ENCODE data around the gene SERPINI1.

SERPINI1 gene

GRCh38 chr3:167844528-167844927 is 109.0 kb downstream of the SERPINI1 start:
- Histone ChIP-seq H3K27me3 (ENCODE audit: control insufficient read depth, insufficient read depth, low read length) (no peaks in the 10 kb centered on the region), H3K36me3 (ENCODE audit: control insufficient read depth, insufficient read depth, low read length) (no peaks in the 10 kb centered on the region)

GRCh38 chr3:167851171-167851570 is 115.7 kb downstream of the SERPINI1 start:
- peaks cover 6% of the 10 kb centered on the region; the same call in 1 of the 2 replicates for H3K4me1 ChIP-seq (ENCODE audit: control insufficient read depth, insufficient read depth, low read length)
- no peak overlapping the region for H3K4me3 ChIP-seq (ENCODE audit: low read depth, low read length)
- H3K36me3 ChIP-seq (ENCODE audit: control insufficient read depth, insufficient read depth, low read length), result no peaks in the 10 kb centered on the region
- H3K9me3 ChIP-seq (ENCODE audit: control insufficient read depth, insufficient read depth, low read length), result 0 out of 2 replicates have a peak, but pooled peaks cover 3% of the 10 kb centered on the region
- H3K27ac ChIP-seq (ENCODE audit: low read depth, low read length), result no peak overlapping the region
- H3K9ac ChIP-seq (ENCODE audit: low read depth, low read length), result no peak overlapping the region
- no peaks in the 10 kb centered on the region for H3K27me3 ChIP-seq (ENCODE audit: control insufficient read depth, insufficient read depth, low read length)

More at GRCh38 chr3:167844528-167844927, 109.0 kb downstream of the SERPINI1 start:
- H3K4me1 ChIP-seq (ENCODE audit: control insufficient read depth, insufficient read depth, low read length), result no peaks in the 10 kb centered on the region
- H3K27ac ChIP-seq (ENCODE audit: low read depth, low read length), result no peak overlapping the region
- H3K9me3 ChIP-seq (ENCODE audit: control insufficient read depth, insufficient read depth, low read length), result 0 out of 2 replicates have a peak, but pooled peaks cover 3% of the 10 kb centered on the region
- H3K9ac ChIP-seq (ENCODE audit: low read depth, low read length), result no peak overlapping the region
- H3K4me3 ChIP-seq (ENCODE audit: low read depth, low read length), result no peak overlapping the region

GRCh38 chr3:167851749-167852148 is 116.2 kb downstream of the SERPINI1 start:
- peaks cover 6% of the 10 kb centered on the region; the same call in 1 of the 2 replicates for H3K4me1 ChIP-seq (ENCODE audit: control insufficient read depth, insufficient read depth, low read length)
- H3K27ac ChIP-seq (ENCODE audit: low read depth, low read length), result no peak overlapping the region

DNA sequence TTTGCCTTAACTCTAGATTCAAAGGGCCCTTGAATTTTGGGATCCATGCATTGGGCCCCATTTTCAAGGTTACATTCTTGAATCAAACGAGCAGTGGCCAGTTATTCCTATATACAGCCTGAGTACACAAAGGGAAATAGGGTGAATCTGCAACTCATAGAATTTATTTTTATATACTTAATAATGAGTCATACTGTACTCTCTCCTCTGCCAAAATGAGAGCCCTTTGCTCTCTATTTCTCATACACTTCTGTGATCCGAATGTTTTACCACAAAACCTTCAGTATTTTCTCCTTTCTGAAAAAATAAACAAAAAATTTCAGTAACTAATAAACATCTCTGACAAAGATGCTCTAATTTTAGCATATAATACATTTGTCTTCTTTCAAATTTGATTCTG is 116.7 kb downstream of the SERPINI1 start:
- Histone ChIP-seq H3K27ac (ENCODE audit: low read depth, low read length) (no peak overlapping the region), H3K4me1 (ENCODE audit: control insufficient read depth, insufficient read depth, low read length) (peaks cover 6% of the 10 kb centered on the region; the same call in 1 of the 2 replicates), H3K4me3 (ENCODE audit: low read depth, low read length) (no peak overlapping the region), H3K27me3 (ENCODE audit: control insufficient read depth, insufficient read depth, low read length) (no peaks in the 10 kb centered on the region), H3K36me3 (ENCODE audit: control insufficient read depth, insufficient read depth, low read length) (no peaks in the 10 kb centered on the region), H3K9me3 (ENCODE audit: control insufficient read depth, insufficient read depth, low read length) (0 out of 2 replicates have a peak, but pooled peaks cover 3% of the 10 kb centered on the region), H3K9ac (ENCODE audit: low read depth, low read length) (no peak overlapping the region)

More at GRCh38 chr3:167851749-167852148, 116.2 kb downstream of the SERPINI1 start:
- no peak overlapping the region for H3K4me3 ChIP-seq (ENCODE audit: low read depth, low read length)
- no peak overlapping the region for H3K9ac ChIP-seq (ENCODE audit: low read depth, low read length)
- no peaks in the 10 kb centered on the region for H3K36me3 ChIP-seq (ENCODE audit: control insufficient read depth, insufficient read depth, low read length)
- H3K9me3 ChIP-seq (ENCODE audit: control insufficient read depth, insufficient read depth, low read length), result 0 out of 2 replicates have a peak, but pooled peaks cover 3% of the 10 kb centered on the region
- H3K27me3 ChIP-seq (ENCODE audit: control insufficient read depth, insufficient read depth, low read length), result no peaks in the 10 kb centered on the region

DNA sequence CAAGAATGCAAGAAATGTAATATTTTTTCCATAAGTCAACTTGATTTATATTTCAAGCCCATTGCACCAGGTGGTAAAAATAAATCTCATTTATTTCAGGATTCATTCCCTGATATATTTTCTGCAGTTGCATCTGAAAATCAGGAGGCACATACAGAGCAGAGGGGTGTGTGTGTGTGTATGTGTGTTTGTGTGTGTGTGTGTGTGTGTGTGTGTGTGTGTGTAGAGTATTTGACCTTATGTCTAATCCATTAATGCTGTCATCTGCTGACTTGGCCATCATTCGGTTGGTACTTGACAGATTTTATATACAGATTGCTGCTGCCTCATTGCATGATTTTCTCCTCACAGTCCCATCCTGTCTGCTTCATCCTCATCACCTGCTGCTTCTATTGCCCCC is 118.5 kb downstream of the SERPINI1 start:
- Histone ChIP-seq H3K4me3 (ENCODE audit: low read depth, low read length) (no peak overlapping the region), H3K27ac (ENCODE audit: low read depth, low read length) (no peak overlapping the region), H3K27me3 (ENCODE audit: control insufficient read depth, insufficient read depth, low read length) (no peaks in the 10 kb centered on the region), H3K9ac (ENCODE audit: low read depth, low read length) (no peak overlapping the region), H3K36me3 (ENCODE audit: control insufficient read depth, insufficient read depth, low read length) (no peaks in the 10 kb centered on the region), H3K4me1 (ENCODE audit: control insufficient read depth, insufficient read depth, low read length) (peaks cover 10% of the 10 kb centered on the region; the same call in 1 of the 2 replicates), H3K9me3 (ENCODE audit: control insufficient read depth, insufficient read depth, low read length) (no peaks in the 10 kb centered on the region)

DNA sequence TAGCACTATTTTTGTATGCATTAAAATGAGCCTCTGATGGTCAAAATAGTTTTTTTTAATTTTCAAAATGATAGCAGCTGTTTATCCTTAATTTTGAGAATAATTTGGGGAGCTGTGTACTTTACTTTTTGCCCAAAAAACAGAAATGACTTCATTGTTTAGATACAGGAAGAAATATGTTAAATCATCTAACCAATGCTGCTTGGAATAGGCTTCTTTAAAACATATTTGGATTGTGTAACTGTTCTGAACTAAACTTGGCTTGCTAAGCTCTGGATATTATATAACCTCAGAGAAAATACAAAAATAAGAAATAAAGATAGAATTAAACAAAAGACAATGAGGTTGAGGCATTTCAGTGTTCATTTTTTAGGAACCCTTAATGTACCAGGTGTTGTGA is 119.3 kb downstream of the SERPINI1 start:
- H3K4me3 ChIP-seq (ENCODE audit: low read depth, low read length), result no peak overlapping the region

DNA sequence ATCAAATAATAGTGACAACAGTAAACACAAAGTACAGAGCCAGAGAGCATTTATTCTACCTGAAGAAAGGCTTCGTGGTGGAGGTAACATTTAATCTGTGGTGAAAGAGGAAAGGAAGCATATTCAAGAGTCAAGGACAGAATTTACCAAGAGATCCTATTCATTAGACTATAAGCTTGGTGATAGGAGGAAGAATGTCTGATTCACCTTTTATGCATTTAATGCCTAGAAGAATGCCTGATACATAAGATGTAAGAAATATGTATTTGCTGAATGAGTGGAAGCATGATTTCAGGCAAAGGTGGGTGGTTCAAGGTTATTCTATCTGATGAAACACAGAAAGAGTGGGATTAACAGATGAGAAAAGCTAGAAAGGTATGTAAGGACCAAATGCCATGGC is 119.8 kb downstream of the SERPINI1 start:
- no peaks in the 10 kb centered on the region for H3K36me3 ChIP-seq (ENCODE audit: control insufficient read depth, insufficient read depth, low read length)

More for the DNA sequence above, 119.3 kb downstream of the SERPINI1 start:
- Histone ChIP-seq H3K36me3 (ENCODE audit: control insufficient read depth, insufficient read depth, low read length) (no peaks in the 10 kb centered on the region), H3K9me3 (ENCODE audit: control insufficient read depth, insufficient read depth, low read length) (no peaks in the 10 kb centered on the region), H3K27me3 (ENCODE audit: control insufficient read depth, insufficient read depth, low read length) (no peaks in the 10 kb centered on the region), H3K4me1 (ENCODE audit: control insufficient read depth, insufficient read depth, low read length) (peaks cover 11% of the 10 kb centered on the region; the same call in 1 of the 2 replicates), H3K27ac (ENCODE audit: low read depth, low read length) (no peak overlapping the region), H3K9ac (ENCODE audit: low read depth, low read length) (no peak overlapping the region)

DNA sequence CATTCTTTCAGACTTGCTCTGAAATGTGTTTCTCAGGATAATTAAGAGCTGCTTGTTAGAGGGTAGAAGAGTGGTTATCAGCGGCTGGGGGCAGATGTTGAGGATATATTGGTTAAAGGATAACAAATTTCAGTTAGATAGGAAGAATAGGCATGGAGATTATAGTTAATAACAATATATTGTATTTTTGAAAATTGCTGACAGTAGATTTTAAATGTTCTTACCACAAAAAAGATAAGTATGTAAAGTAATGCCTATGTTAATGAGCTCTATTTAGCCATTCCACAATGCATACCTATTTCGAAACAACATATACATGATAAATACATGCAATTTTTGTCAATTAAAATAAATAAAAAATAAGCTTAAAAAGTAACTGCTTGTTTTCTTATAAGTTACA is 123.3 kb downstream of the SERPINI1 start:
- Histone ChIP-seq H3K27ac (ENCODE audit: low read depth, low read length) (no peak overlapping the region), H3K9ac (ENCODE audit: low read depth, low read length) (no peak overlapping the region), H3K9me3 (ENCODE audit: control insufficient read depth, insufficient read depth, low read length) (no peaks in the 10 kb centered on the region), H3K4me3 (ENCODE audit: low read depth, low read length) (no peak overlapping the region), H3K4me1 (ENCODE audit: control insufficient read depth, insufficient read depth, low read length) (peaks cover 11% of the 10 kb centered on the region; the same call in 1 of the 2 replicates), H3K36me3 (ENCODE audit: control insufficient read depth, insufficient read depth, low read length) (no peaks in the 10 kb centered on the region), H3K27me3 (ENCODE audit: control insufficient read depth, insufficient read depth, low read length) (no peaks in the 10 kb centered on the region)

More for the DNA sequence above, 119.8 kb downstream of the SERPINI1 start:
- no peak overlapping the region for H3K27ac ChIP-seq (ENCODE audit: low read depth, low read length)
- no peaks in the 10 kb centered on the region for H3K9me3 ChIP-seq (ENCODE audit: control insufficient read depth, insufficient read depth, low read length)
- no peaks in the 10 kb centered on the region for H3K27me3 ChIP-seq (ENCODE audit: control insufficient read depth, insufficient read depth, low read length)
- H3K4me3 ChIP-seq (ENCODE audit: low read depth, low read length), result no peak overlapping the region
- no peak overlapping the region for H3K9ac ChIP-seq (ENCODE audit: low read depth, low read length)
- peaks cover 11% of the 10 kb centered on the region; the same call in 1 of the 2 replicates for H3K4me1 ChIP-seq (ENCODE audit: control insufficient read depth, insufficient read depth, low read length)

DNA sequence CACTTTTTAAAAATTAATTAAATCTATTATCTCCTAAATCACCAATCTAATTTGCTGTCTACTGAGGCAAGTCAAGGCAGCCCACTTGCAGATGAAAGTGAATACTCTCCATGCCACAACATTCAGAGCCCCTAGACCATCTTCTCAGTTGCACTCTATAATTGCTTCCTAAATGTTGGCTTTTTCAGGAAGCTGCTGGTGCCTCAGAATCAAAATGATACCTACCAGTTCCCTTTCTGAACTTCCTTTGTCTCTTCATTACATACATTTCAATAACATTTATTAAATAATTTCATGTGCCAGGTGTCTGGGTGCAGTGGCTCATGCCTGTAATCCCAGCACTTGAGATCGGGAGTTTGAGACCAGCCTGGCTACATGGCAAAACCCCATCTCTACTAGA is 124.1 kb downstream of the SERPINI1 start:
- no peaks in the 10 kb centered on the region for H3K36me3 ChIP-seq (ENCODE audit: control insufficient read depth, insufficient read depth, low read length)
- H3K9me3 ChIP-seq (ENCODE audit: control insufficient read depth, insufficient read depth, low read length), result no peaks in the 10 kb centered on the region
- H3K27ac ChIP-seq (ENCODE audit: low read depth, low read length), result no peak overlapping the region
- H3K4me3 ChIP-seq (ENCODE audit: low read depth, low read length), result no peak overlapping the region
- no peaks in the 10 kb centered on the region for H3K27me3 ChIP-seq (ENCODE audit: control insufficient read depth, insufficient read depth, low read length)
- H3K9ac ChIP-seq (ENCODE audit: low read depth, low read length), result no peak overlapping the region
- peaks cover 11% of the 10 kb centered on the region; the same call in 1 of the 2 replicates for H3K4me1 ChIP-seq (ENCODE audit: control insufficient read depth, insufficient read depth, low read length)

- Histone ChIP-seq H3K27me3 (ENCODE audit: control insufficient read depth, insufficient read depth, low read length) (no peaks in the 10 kb centered on the region), H3K4me1 (ENCODE audit: control insufficient read depth, insufficient read depth, low read length) (peaks cover 5% of the 10 kb centered on the region; the same call in 1 of the 2 replicates), H3K9ac (ENCODE audit: low read depth, low read length) (no peak overlapping the region), H3K9me3 (ENCODE audit: control insufficient read depth, insufficient read depth, low read length) (no peaks in the 10 kb centered on the region), H3K4me3 (ENCODE audit: low read depth, low read length) (no peak overlapping the region), H3K36me3 (ENCODE audit: control insufficient read depth, insufficient read depth, low read length) (no peaks in the 10 kb centered on the region), H3K27ac (ENCODE audit: low read depth, low read length) (no peak overlapping the region)
These were observed 126.1 kb downstream of the SERPINI1 start for GRCh38 chr3:167861649-167862048.

DNA sequence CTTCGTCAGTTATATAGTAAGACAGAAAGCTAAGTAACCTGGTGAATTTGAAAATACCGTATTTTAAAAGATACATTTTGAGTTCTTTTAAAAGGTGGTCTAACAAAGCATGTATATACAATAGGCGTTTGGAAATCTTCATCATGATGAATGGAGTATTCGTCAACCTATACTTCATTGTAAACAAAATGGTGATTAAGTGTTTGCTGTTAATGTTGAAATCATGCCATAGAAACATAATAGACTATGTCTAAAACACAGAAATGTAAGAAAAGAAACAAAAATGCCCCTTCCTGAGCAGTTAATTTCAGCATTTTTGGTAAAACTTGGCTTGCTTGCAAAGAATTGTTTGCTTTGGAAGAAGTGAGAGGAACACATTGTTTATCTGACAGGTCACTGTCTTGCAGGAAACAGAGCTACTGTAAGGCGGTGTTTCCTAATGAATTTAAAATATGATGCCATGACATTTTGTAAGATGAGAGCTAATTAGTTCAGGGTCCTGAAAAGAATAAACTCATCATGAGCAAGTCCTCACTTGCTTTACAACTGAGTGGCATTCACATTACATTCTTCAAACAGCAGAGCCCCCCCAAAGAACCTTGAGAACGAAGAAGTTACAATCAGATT is 126.7 kb downstream of the SERPINI1 start:
- H3K4me1 ChIP-seq (ENCODE audit: control insufficient read depth, insufficient read depth, low read length), result peaks cover 5% of the 10 kb centered on the region; the same call in 1 of the 2 replicates
- no peak overlapping the region for H3K4me3 ChIP-seq (ENCODE audit: low read depth, low read length)
- H3K27me3 ChIP-seq (ENCODE audit: control insufficient read depth, insufficient read depth, low read length), result no peaks in the 10 kb centered on the region
- no peak overlapping the region for H3K27ac ChIP-seq (ENCODE audit: low read depth, low read length)
- H3K9ac ChIP-seq (ENCODE audit: low read depth, low read length), result no peak overlapping the region
- no peaks in the 10 kb centered on the region for H3K36me3 ChIP-seq (ENCODE audit: control insufficient read depth, insufficient read depth, low read length)
- H3K9me3 ChIP-seq (ENCODE audit: control insufficient read depth, insufficient read depth, low read length), result no peaks in the 10 kb centered on the region
